NCI-H1092 (cell line): ENCODE results near the gene SPRR4.

Source experiments
- DNase-seq: peaks from one replicate; lab custom pipeline; 2025; lab: John Stamatoyannopoulos, UW

SPRR4 gene

GRCh38 chr1:152970495-152970894 is at the start of gene SPRR4:
Gene SPRR4 (plus strand): TSS chr1:152970648. CDS start chr1:152971891, 1,243 bp downstream.
- no peak for DNase-seq

DNA sequence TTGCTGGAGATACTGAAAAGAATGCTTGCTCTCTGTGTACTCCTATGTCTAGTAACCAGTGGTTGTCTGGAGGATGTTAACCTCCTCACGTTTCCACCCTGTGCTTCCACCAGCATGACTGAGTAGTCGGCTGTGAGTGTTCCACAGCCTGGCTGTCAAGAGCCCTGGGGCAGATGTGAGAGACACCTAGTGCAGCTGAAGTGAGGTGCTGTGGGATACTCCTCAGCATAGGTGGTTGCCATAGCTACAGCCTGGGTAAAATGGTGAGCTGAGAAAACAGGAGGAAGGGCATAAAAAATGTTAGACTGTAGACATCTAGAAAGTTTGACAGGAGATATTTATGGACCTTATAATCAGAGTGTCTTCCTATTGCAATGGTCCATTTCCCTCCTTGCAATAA is 46.3 kb upstream of the SPRR4 start:
- no peak for DNase-seq

- no peak for DNase-seq
Measured at GRCh38 chr1:152926091-152926490, 44.4 kb upstream of the SPRR4 start.

GRCh38 chr1:152928671-152929070 is 41.8 kb upstream of the SPRR4 start:
- DNase-seq, result no peak

- no peak for DNase-seq
Measured at GRCh38 chr1:152932170-152932811, 38.2 kb upstream of the SPRR4 start.

DNA sequence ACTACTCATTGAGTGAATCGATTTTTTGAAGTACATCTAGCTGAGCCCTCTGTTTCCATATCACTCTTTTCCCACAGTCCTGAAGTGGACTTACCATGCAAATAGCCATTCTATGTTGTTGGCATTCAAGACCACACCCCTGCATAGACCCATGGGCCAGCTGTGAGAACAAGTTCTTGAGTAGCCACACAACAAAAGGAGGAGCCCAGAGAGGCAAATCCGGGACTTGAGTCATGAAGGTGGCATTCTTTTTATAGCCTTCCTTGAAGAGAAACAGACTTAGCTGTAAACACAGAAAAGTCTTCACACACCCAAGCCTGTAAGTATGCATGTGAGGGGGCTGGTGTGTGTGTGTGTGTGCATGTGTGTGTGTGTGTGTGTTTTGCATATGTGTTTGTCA is 37.3 kb upstream of the SPRR4 start:
- DNase-seq, result no peak

DNA sequence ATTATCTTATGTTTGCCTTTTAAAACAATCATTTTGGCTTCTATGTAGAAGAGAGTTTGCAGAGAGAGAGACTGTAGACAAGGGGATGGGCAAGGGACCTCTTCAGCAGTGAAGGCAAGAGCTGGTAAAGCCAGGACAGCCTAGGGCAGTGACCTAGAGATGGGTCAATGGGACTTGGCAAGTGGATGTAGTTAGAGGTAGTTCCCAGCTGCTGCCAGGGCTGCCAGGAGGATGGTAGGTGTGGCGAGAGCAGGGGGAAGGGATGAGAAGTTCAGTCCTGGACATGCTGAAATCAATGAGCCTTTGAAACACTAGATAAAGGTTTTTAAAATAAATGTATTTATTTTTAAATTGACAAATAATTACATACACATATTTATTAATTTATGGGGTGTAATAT is 29.8 kb upstream of the SPRR4 start:
- no peak for DNase-seq

DNA sequence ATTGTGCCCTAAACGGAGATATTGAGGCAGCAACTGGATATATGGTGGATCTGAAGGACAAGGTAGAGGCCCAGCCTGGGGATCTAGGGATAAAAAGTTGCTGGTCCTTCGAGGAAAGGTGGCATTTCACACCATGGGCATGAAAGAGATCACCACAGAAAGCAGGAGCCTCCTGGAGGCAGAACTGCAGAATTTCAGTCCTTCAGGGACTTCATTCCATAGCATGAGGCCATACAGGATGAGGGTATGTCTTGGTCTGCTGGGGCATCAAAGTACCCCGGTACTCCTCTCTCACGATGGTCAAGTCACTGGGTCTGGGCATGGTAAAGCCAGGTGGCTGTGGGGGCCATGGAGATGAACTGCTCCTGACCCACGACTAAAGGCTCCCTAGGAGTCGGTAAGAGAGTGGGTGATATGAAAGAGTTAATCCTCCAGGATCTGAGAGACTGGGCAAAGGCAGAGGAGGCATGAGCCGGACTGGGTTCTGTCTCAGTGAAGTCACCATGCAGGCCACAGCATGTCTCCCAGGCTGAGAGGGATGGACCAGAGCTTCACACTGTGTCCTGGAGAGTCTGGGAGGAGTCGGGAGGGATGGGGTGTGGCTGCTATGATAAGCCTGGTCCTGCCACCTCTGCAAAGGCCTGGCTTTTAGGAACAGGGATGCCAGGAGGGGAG is 29.3 kb upstream of the SPRR4 start:
- DNase-seq, result no peak

GRCh38 chr1:152942161-152942560 is 28.3 kb upstream of the SPRR4 start:
- DNase-seq, result no peak

- DNase-seq, result no peak
Measured at GRCh38 chr1:152946248-152946647, 24.2 kb upstream of the SPRR4 start.

GRCh38 chr1:152946651-152947256 is 23.7 kb upstream of the SPRR4 start, which contains the start of gene SPRR5:
Gene SPRR5 (plus strand): TSS chr1:152947206. CDS start chr1:152948555, 1,349 bp downstream.
- no peak for DNase-seq

- no peak for DNase-seq
Measured at GRCh38 chr1:152951711-152952110, 18.7 kb upstream of the SPRR4 start.

GRCh38 chr1:152953761-152954160 is 16.7 kb upstream of the SPRR4 start:
- no peak for DNase-seq

DNA sequence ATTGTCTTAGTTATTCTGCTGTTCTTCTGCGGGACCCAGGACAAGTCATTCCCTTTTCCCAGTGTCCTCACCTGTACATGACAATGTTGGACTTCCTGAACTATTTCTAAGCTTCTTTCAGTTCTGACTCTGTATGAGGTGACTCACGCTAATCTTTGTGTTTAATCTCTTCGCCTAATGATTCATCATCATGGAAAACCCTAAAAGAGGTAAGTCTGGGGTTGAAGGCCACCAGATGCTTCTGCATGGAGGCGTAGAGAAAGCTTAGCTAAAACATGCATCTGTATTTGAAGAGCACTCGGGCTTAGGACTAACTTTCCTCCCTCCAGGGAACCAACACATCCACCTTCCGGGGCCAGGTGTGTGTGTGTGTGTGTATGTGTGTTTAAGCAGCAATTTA is 16.0 kb upstream of the SPRR4 start:
- no peak for DNase-seq

GRCh38 chr1:152957561-152957960 is 12.9 kb upstream of the SPRR4 start:
- no peak for DNase-seq

DNA sequence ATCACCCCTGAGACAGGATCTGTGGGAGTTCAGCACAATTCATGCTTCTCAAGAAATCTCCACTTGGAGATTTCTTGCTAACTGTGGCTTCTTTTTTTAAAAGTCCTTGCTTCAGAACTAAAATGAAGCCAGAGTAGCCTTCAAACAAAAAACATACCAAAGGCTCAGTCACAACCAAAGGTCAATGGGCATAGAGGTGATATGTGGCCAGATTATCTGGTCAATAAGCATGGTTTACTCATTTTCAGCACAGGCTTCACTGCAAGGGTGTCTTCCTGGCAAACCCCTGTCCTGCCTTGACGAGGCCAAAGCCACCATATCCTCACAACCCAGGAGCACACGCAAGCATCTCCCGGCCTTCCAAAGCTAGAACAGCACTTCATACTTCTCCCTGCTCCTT is 11.2 kb upstream of the SPRR4 start:
- no peak for DNase-seq

- no peak for DNase-seq
Measured at GRCh38 chr1:152959801-152960451, 10.5 kb upstream of the SPRR4 start.

DNA sequence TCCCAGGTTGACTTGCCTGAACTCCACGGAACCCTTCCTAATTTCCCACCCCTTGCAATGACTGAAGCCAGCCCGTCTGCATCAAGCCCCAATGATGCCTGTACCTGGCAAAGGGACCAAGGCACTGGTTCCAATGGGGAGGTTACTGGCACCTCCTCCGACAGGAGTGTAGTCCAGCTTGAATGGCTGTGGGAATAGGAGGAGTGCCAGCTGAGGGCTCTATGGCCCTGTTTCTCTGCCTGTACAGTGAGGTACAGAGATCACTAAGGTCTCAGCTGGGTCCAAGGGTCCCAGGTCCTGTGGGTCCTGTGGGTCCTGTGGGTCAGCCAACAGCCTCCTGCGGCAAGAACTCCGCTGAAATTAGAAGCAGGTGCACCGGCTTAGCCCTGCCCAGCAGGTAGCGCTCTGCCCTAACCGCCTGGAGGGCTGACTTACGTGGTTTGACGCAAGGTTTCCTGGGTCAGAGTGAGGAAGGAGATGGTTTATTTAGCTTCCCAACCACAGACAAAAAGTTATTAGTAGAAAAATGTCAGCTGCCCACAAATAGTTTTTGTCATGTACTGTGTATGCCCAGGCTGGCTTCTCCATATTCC is 9.9 kb upstream of the SPRR4 start:
- no peak for DNase-seq

- no peak for DNase-seq
Measured at GRCh38 chr1:152961226-152961891, 9.1 kb upstream of the SPRR4 start.

- no peak for DNase-seq
Measured at GRCh38 chr1:152962876-152963415, 7.5 kb upstream of the SPRR4 start.

DNA sequence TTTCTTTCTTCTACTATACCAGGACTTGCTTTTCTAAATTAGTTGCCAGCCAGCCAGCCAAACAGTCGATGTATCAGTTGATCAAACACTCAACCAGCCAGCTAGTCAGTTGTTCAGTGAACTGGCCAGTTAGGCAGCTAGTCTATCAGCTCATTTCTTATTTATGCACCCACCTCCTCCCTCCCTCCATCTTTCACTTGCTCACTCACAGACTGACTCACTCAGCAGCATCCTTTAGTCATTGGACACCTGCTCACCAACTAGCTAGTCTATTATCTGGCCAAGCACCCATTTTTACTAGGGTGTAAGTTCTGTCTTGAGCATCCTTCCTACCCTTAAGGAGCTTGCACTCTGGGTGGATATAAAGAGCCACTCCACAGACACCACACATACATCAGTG is 5.9 kb upstream of the SPRR4 start:
- no peak for DNase-seq

DNA sequence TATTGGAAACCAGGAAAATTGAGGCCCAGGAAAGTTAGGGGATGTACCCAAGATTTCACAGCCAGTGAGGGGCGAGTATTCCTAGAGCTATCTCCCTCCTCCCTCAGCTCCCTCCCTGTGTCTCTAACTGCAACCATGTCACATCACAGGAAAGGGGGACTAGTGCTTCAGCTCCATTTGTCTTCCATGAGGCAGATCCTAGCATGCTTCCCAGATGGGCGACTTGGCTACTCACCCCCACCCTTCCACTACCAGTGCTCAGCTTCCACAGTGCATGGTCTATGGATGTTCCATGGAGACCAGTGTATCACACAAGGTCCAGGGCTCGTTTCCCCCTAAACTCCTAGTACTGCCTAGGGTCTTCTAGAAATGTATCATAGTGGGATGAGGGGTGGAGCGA is 4.6 kb upstream of the SPRR4 start:
- no peak for DNase-seq
